NCI-H524 treated with DMSO at 0.1 percent for 48 hours (cell line): ENCODE results near the gene ZBTB46.

Experiments
- DNase-seq: peaks from one replicate; lab custom pipeline; 2025; lab: John Stamatoyannopoulos, UW

The ZBTB46 gene

DNA sequence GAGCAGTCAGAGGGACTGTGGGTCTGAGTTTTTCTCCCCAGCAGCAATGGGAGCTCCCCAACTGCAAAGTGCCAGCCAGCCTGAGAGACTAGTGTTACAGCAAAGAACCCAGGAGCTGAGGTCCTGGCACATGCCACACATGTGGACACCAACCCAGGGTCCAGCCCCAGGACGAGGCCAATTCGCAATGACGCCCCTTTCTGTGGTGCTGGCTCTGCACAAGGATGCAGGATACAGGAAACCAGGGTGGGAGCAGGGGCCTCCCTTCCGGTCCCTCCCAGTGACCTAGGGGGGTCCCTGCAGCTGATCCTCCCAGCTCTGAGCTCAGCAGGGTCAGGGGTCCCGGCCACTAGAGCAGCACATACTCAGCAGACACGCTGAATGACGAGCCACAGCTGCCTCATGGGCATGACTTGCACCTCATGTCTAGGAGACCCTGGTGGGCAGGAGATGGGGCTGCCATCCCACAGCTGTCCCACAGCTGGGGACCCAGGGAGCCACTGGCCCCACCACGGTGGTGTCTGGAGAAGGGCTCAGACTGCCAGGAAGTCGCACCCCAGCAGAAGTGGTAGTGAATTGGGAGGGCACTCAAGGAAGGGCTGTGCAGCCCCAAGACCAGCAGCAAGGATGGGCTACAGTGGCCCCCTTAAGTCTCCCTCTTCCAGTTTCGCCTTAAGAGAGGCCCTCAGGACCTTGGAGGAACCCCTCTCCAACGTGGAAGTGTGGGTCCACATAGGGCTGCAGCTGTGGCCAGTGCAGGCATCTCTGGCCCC, 126.9 kb downstream of the ZBTB46 start:
- no peak for DNase-seq

DNA sequence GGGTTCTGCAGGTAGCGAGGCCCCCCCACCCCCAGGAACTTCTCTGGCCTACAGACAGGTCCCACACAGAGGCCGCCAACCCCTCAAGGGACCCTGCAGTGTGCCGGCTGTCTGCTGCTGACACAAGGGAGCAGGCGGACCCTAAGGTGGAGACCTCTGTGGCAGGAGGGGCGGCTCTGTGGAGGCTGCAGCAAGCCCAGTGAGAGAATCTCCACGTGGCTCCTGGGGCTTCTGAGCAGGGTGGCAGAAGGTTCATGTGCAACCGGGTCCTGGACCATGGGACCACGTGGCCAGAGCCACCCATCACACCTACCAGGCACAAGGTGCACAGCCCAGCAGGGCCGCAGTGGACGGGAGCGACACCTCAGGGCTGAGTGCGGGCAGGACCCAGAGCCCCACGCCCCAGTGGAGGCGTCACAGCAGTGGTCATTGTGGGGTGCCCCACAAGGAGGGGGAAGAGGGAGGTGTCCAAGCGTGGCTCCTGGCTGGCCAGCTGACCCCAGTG, 127.5 kb downstream of the ZBTB46 start:
- DNase-seq = no peak

DNA sequence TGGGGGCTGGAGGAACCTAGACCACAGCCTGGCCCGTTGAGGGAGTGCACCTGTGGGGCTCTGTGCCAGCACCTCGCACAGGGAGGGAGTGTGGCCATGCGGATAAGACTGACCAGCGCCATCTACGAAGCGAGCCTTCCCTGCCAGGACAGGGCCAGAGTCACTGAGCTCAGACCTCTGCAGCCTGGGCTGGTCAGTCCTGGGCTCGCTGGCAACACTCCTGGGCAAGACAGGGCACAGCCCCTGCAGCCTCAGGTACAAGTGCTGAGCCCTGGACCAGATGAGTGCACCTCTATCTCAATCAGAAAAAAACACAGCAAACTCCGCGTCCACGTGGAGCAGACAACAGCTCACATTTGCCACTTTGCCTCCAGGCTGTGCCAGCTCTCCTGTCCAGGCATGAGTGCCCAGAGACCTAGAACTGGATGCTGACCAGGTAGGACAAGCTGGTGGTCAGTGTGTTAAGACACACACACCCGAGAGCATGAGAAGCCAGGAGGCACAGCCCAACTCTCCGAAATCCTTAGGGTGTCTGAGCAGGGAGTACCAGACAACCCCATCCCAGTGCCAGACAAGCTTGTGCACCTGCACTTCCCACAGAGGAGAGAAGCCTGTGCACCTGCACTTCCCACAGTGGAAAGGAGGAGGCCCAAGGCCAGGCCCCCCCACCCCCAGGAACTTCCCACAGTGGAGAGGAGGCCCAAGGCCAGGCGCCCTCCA, 128.2 kb downstream of the ZBTB46 start:
- DNase-seq = no peak

DNA sequence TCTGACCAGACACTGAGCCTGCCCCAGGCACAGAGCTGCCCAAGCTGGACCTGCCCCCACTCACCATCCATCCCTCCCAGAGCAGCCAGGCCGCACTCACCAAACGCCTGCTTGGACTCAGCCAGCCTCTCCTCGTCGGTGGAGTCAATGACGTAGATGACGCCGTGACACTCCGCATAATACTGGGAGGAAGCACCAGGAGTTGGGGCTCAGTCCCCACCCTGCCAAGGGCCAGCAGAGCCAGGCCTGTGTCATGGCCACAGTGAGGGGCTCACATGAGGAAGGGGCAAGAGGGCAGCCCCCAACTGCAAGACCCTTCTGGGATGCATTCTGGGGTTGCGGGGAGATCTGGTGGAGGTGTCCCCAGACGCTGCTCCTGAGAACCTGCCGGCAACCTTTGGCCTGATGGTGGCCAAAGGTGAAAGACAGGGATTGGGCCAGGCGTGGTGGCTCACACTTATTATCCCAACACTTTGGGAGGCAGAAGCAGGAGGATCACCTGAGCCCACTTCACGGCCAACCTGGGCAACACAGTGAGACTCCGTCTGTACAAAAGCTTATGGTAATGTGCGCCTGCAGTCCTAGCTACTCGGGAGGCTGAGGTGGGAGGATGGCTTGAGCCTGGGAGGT, 128.9 kb downstream of the ZBTB46 start:
- DNase-seq = no peak

DNA sequence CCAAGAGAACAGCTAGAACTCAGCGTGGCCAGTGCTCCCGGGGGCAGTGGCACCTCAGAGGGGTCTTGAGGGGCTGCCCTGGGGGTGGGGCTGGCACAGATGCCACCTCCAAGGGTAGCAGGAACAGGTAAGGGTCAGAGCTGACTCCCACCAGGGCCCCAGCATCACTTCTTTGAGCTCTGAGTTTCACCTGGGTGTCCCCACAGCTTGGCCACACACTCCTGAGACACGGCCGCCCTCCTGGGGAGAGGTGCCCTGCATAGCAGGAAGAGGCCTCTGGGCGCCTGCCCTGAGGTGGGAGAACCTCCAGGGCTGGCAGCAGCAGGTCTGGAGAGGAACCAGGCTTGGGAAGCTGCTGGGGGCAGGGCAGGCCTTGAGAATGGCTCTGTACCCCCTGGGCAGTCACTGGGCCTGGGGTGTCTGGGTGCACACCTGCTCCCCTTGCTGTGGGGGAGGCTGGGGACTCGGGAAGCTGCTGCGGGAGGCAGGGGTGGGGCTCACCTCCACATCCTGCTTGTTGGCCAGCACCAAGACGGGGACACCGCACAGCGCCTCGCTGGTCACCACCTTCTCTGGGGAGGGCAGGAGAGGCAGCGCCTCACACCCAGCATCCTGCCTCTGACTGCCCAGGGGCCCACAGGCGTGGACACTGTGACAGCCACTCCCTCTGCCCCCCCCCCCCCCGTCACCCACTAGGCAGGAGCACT, 129.6 kb downstream of the ZBTB46 start:
- no peak for DNase-seq

DNA sequence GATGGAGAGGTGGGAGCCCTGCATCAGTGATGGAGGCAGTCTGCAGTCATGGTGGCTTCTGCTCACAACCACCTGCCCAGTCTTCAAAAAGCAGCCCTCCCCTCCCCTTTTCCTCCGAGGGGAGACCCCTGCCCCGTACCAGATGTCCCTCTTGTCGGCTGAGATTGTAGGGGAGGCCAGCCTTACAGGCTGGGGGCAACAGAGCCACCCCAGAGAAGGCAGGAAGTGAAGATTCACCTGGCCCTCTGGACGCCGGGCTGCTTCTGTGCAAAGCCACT, 130.1 kb downstream of the ZBTB46 start:
- no peak for DNase-seq

DNA sequence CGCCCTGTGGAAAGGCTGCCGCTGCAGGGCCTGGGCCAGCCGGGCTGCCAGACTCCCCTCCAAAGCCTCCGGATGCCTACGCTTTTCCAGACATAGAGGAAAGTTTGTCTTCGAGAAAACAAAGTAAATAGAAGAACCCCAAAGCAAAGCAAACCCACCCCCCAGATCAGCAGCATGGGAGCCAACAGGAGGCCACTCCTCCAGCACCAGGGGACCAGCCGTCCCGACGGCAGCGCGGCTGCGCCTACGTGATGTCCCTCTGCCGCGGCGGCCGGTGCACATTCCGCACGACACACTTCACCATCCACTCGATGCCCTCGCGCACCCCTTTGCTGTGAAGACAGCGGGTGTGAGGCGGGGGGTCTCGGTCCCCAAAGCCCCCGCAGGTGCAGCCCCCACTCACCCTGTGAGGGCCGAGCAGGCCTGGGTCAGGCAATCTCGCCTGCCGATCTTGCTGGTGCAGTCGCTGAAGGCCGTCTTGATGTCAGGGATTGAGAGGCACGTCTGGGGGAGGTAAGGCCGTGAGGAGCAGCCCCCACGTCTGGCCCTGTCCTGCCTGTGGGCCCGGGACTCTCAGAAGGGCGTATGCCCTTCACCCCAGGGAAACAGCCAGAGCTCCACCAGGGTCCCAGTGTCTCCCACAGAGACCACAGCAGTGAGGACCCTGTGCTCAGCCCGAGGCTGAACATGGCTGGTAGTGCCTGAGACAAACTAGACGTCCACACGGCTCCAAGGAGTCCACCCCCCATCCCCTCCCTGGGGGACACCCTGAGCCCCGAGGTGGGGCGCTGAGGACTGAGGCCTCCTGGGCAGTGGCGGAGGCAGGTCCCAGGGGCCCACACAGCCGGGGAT, 130.6 kb downstream of the ZBTB46 start:
- no peak for DNase-seq

DNA sequence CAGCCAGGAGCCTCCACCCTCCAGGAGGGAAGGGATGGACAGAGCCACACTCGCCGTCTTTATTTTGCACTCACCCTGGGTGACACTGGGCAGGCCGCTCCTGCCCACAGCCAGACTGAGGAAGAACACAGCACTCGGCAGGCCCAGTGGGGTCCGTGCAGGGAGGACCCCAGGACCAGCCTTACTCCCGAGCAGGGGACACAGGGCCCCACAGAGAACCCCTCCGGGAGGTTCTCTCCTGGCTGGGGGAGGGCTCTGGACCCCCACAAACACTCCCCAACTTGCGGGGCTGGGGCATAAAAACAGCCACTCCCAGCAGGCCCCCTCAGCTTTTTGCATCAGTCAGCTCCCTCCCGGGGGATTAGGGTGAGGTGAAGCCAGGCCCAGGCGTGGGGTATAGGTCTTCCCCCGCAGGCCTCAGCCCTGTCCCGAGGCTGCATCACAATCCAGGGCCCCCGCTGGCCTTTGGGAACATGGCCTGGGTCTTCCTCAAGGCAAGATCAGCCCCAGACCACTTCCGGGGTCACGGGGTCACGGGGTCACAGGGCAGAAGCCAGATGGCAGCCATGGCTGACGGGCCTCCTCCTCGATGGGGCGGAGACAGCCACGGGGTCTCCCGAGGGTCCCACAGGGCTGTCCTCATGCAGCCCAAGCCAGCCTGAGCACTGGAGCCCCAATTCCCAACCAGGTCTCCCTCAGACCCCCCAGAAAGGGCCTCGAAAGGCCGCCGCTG, 131.4 kb downstream of the ZBTB46 start:
- no peak for DNase-seq

DNA sequence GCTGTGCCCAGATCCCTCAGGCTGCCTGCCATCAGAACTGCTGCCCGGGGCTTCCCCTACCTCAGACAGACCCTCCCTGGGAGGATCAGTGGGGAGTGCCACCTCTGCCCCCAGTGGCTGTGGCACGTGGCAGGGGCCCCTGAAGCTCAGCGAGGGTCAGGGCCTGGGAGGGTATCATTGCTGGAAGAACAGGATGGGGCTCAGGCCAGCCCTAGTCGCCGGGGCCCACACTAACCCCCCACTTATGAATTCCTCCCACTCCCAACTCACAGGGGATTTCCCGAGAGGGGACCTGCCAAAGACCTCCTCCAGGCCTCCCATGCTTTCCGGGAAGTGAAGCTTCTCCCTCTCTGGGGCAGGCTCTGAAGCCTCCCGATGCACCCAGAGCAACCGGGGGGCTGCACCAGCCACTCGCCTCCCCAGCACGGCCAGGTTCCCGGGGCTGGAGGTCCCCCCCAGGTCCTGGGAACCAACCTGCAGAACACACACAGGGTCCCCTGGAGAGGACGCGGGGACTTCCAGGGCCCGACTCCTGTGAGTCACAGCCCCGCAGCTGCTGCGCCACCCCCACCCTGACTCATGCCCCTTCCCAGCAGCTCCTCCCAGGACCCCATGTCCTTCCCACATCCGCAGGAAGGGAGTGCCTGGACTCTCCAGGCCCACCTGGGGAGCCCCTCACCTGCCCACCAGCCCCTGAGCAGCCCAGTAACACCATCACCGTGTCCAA, 132.2 kb downstream of the ZBTB46 start:
- no peak for DNase-seq

DNA sequence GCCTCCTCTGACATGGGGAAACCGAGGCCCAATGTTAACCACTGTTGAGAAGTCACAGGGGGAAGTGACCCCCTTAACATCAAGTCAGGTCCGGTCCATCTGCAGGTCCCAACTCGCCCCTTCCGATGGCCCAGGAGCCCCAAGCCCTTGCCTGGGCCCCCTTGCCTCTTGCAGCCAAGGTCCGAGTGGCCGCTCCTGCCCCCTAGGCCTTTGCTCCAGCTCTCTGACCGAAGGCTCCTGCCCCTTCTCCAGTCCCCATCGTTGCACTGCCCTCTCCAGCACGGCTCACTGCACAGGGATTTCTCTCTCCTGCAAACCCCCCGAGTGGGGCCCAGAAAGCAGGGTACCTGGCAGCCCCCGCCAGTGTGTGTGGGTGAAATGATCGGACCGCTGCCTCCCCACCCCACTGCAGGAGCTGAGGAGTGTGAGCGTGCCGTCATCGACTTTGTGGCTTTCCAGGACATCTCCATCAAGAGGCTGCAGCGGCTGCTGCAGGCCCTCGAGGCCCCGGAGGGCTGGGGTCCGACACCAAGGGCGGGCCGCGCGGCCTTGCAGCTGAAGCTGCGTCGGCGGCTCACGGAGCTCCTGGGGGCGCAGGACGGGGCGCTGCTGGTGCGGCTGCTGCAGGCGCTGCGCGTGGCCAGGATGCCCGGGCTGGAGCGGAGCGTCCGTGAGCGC, 133.1 kb downstream of the ZBTB46 start:
- no peak for DNase-seq

DNA sequence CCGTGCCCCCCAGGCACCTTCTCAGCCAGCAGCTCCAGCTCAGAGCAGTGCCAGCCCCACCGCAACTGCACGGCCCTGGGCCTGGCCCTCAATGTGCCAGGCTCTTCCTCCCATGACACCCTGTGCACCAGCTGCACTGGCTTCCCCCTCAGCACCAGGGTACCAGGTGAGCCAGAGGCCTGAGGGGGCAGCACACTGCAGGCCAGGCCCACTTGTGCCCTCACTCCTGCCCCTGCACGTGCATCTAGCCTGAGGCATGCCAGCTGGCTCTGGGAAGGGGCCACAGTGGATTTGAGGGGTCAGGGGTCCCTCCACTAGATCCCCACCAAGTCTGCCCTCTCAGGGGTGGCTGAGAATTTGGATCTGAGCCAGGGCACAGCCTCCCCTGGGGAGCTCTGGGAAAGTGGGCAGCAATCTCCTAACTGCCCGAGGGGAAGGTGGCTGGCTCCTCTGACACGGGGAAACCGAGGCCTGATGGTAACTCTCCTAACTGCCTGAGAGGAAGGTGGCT, 133.7 kb downstream of the ZBTB46 start:
- DNase-seq = no peak

DNA sequence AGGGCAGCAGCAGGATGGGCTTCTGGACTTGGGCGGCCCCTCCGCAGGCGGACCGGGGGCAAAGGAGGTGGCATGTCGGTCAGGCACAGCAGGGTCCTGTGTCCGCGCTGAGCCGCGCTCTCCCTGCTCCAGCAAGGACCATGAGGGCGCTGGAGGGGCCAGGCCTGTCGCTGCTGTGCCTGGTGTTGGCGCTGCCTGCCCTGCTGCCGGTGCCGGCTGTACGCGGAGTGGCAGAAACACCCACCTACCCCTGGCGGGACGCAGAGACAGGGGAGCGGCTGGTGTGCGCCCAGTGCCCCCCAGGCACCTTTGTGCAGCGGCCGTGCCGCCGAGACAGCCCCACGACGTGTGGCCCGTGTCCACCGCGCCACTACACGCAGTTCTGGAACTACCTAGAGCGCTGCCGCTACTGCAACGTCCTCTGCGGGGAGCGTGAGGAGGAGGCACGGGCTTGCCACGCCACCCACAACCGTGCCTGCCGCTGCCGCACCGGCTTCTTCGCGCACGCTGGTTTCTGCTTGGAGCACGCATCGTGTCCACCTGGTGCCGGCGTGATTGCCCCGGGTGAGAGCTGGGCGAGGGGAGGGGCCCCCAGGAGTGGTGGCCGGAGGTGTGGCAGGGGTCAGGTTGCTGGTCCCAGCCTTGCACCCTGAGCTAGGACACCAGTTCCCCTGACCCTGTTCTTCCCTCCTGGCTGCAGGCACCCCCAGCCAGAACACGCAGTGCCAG, 134.3 kb downstream of the ZBTB46 start, which contains the start of gene TNFRSF6B:
TSS of gene TNFRSF6B (plus strand) at position 25 of the 729 bp plus-strand sequence. CDS start at position 141, 116 bp downstream.
- no peak for DNase-seq

DNA sequence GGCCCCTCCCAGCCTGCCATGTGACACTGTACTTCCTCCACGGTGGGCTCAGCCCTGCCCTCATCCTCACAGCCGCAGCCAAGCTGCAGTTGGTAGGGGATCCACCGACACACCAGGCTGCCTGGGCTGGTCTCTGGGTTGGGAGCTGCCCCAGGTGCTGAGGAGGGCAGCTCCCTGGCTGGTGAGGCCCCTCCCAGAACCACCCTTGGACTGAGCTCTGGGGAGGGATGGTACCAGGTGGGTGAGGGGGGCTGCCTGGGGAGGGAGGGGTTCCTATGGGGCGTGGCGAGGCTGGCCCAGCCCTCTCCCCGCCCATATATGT, 134.8 kb downstream of the ZBTB46 start:
- DNase-seq = no peak

DNA sequence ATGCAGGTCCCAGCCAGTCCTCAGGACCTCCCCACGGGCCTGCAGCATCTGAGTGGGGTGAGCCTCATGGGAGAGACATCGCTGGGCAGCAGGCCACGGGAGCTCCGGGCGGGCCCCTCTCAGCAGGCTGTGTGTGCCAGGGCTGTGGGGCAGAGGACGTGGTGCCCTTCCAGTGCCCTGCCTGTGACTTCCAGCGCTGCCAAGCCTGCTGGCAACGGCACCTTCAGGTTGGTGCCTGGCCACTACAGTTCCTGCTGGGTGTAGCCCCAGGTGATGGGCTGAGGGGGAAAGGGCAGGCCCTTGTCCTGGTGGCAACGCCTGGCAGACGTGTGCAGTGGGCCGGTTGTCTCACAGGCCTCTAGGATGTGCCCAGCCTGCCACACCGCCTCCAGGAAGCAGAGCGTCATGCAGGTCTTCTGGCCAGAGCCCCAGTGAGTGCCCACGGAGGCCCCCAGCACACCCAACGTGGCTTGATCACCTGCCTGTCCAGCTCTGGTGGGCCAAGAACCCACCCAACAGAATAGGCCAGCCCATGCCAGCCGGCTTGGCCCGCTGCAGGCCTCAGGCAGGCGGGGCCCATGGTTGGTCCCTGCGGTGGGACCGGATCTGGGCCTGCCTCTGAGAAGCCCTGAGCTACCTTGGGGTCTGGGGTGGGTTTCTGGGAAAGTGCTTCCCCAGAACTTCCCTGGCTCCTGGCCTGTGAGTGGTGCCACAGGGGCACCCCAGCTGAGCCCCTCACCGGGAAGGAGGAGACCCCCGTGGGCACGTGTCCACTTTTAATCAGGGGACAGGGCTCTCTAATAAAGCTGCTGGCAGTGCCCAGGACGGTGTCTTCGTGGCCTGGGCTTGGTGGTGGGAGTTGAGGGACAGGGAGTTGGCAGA, 135.4 kb downstream of the ZBTB46 start:
- no peak for DNase-seq

DNA sequence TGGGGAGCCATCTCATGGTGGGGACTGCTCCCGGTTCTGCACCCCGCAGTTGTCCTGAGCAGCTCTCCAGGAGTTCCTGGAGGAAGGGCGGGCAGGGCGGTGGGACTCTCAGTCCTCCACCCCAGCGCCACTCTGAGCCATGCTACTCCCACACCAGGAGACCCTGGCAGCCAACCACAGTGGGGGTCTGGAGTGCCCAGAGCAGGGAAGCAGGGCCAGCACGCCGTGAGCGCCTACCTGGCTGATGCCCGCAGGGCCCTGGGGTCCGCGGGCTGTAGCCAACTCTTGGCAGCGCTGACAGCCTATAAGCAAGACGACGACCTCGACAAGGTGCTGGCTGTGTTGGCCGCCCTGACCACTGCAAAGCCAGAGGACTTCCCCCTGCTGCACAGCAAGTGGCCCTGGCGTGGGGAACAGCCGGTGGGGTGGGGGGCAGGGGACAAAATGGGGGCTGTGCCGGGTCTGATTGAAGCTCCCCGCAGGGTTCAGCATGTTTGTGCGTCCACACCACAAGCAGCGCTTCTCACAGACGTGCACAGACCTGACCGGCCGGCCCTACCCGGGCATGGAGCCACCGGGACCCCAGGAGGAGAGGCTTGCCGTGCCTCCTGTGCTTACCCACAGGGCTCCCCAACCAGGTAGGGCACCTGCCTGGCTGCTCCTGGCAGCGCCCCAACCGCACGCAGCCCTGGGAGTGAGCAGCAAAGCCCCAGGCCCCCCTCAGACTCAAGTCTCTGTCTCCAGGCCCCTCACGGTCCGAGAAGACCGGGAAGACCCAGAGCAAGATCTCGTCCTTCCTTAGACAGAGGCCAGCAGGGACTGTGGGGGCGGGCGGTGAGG, 136.3 kb downstream of the ZBTB46 start:
- DNase-seq = no peak

DNA sequence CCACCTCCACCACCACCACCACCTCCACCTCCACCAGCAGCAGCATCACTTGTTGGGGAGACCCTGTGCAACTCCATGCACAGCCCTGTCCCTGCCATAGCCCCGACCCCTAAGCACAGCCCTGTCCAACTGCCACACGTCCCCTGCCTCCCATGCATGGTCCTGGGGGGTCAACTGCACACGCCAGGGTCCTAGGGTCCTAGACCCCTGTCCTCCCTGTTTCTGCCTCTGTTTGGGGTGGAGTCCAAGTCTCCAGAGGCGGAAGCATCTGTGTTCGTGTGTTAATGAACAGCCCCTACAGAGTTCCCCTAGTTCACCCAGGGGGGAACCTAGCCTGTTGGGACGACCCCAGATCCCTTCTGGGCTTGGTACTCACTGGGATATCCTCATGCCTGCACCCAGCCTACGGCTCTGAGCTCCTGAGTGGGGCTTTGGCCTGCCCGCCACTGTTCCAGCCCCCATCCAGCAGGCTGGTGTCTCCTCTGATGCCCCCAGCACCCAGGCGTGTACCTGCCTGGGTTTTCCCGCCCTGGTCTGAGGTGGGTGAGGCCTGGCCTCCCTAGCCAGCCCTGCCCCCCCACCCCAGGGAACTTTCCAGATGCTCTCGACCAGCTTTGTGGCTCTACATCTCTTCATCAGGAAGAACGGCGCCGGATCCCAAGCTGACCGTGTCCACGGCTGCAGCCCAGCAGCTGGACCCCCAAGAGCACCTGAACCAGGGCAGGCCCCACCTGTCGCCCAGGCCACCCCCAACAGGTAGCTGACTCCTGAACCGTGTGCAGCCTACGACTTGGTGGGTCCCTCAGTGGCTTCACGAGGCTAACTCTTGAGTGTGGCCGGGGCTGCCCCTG, 137.1 kb downstream of the ZBTB46 start:
- DNase-seq = no peak
